Ovary (tissue), 3 donors: ENCODE measurements around the gene CCNB1.

ENCODE experiments used
- CTCF ChIP-seq, 3 donors: fragments of 450-650 bp in 2 of 3; fragments of 200-600 bp in 1 of 3; IDR thresholded peaks; one replicate each; pipeline versions ENCODE4 v1.5.1 to v1.8.0; 2016 to 2022; ENCODE audit warnings: antibody characterized with exemption in 3 of 3, mild to moderate bottlenecking in 1 of 3
- EP300 ChIP-seq: sonication (generic); formaldehyde crosslinking; IDR thresholded peaks from one replicate; pipeline ENCODE4 v1.6.1; 2017; ENCODE audit warnings: antibody characterized with exemption
- POLR2A ChIP-seq: fragments of 450-650 bp; IDR thresholded peaks from one replicate; pipeline ENCODE4 v1.6.1; 2017; ENCODE audit warnings: antibody characterized with exemption, mild to moderate bottlenecking, moderate library complexity
- donor health status: DM: no; HTN: no; CAD: no.

GRCh38 chr5:69224520-69224919 lies 57.6 kb downstream of the CCNB1 start:
- TF ChIP-seq POLR2A (no peak), CTCF (IDR thresholded peaks at IDR 0.05) (no peak), EP300 (no peak)
